Stimulated activated CD8-positive, alpha-beta memory T cell treated with anti-CD3 and anti-CD28 coated beads, Interleukin-7, amount 100 ng/mL, for 1 hour (primary cell): ENCODE data around the gene MRPL9.

Source experiments
- DNase-seq, 2 donors: peaks; one replicate each; pipeline ENCODE4 v3.0.0-alpha.2; 2020; ENCODE audit warnings: low read depth in 2 of 2

Gene MRPL9

GRCh38 chr1:151711044-151711800 is 52.1 kb downstream of the MRPL9 start:
- DNase-seq: no peak

GRCh38 chr1:151710187-151710840 is 53.0 kb downstream of the MRPL9 start:
- no peak for DNase-seq
